GM19397 (cell line): Measurements from ENCODE around the gene PRR5L.

ENCODE experiments used
- ATAC-seq: cut with Tn5 transposase; IDR thresholded peaks from one replicate; pipeline ENCODE4 v1.9.1; 2021; ENCODE audit warnings: mild to moderate bottlenecking, moderate library complexity; ENCODE audit not compliant: unreplicated experiment

The PRR5L gene

GRCh38 chr11:36431429-36432092, 135.5 kb downstream of the PRR5L start:
- ATAC-seq: no peak

GRCh38 chr11:36432093-36432469, 136.0 kb downstream of the PRR5L start:
- no peak for ATAC-seq

GRCh38 chr11:36432738-36433137, 136.7 kb downstream of the PRR5L start:
- ATAC-seq: no peak

- ATAC-seq: no peak
Measured at GRCh38 chr11:36436064-36436463, 140.0 kb downstream of the PRR5L start.

GRCh38 chr11:36436589-36436988, 140.5 kb downstream of the PRR5L start:
- ATAC-seq: no peak

GRCh38 chr11:36437413-36437812, 141.3 kb downstream of the PRR5L start:
- ATAC-seq: no peak

GRCh38 chr11:36438126-36438525, 142.0 kb downstream of the PRR5L start:
- ATAC-seq: no peak

- peak; percentile 67 for ATAC-seq
Measured at GRCh38 chr11:36441610-36442208, 145.6 kb downstream of the PRR5L start.

GRCh38 chr11:36443661-36444060, 147.6 kb downstream of the PRR5L start:
- no peak for ATAC-seq

- no peak for ATAC-seq
Measured at GRCh38 chr11:36446135-36446534, 150.0 kb downstream of the PRR5L start.

GRCh38 chr11:36447514-36447913, 151.4 kb downstream of the PRR5L start:
- no peak for ATAC-seq

GRCh38 chr11:36447947-36448346, 151.9 kb downstream of the PRR5L start:
- no peak for ATAC-seq

- no peak for ATAC-seq
Measured at GRCh38 chr11:36449561-36450096, 153.5 kb downstream of the PRR5L start.

- no peak for ATAC-seq
Measured at GRCh38 chr11:36450110-36450572, 154.1 kb downstream of the PRR5L start.

GRCh38 chr11:36451045-36451444, 155.0 kb downstream of the PRR5L start:
- ATAC-seq: no peak

- no peak for ATAC-seq
Measured at GRCh38 chr11:36451681-36452080, 155.6 kb downstream of the PRR5L start.

GRCh38 chr11:36452236-36452940, 156.3 kb downstream of the PRR5L start:
- no peak for ATAC-seq

GRCh38 chr11:36452961-36453360, 156.9 kb downstream of the PRR5L start:
- ATAC-seq: no peak

GRCh38 chr11:36453678-36454077, 157.6 kb downstream of the PRR5L start:
- ATAC-seq: no peak

- no peak for ATAC-seq
Measured at GRCh38 chr11:36454551-36454940, 158.5 kb downstream of the PRR5L start.

- ATAC-seq: no peak
Measured at GRCh38 chr11:36454941-36455631, 159.0 kb downstream of the PRR5L start.
